PC-9 (cell line): ENCODE measurements around the gene TGFBR2.

ENCODE experiments used
- CTCF ChIP-seq: fragments of 200-600 bp; sonication (generic); conservative IDR thresholded peaks from 2 replicates; pipeline ENCODE4 v1.6.1; 2017; ENCODE audit warnings: mixed run types, antibody characterized with exemption, mild to moderate bottlenecking, moderate library complexity
- EZH2 ChIP-seq: fragments of 200-600 bp; sonication (generic); IDR thresholded peaks from 2 replicates; pipeline ENCODE4 v1.8.0; 2017; ENCODE audit warnings: antibody characterized with exemption, low read depth

DNA sequence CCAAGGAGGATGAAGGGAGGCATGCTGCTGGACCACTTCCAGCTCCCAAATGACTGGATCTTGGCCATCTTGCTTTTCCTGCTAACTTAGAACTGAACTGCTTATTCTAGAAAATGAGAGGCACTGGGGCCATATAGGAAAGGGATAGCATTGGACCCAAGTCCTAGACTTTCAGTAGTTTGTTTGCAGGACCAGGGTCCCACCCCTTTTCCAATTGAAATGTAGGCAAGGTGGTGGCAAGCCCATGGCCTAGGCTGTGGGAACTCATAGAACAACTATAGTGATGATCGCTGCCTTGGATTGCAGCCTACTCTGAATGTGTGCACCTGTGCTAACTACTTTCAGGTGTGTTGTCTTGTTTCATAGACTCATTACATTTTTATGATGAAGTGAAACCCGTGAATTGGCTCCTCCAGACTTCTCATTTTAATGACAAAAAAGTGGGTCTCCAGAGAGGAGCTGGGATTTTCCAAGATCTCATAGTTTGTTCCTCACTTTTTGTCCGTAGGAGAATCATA lies 50.3 kb downstream of the TGFBR2 start:
- TF ChIP-seq CTCF, result no peak
- no peak for TF ChIP-seq EZH2
